Epithelial cell of proximal tubule (primary cell): Measurements from ENCODE around the gene SHROOM3. TPM values are rescaled to one million over a fixed set of nuclear protein-coding genes. Genes with fewer than 3 reads are reported as not detected.

ENCODE experiments used
- DNase-seq: peaks from one replicate; pipeline ENCODE4 v3.0.0-alpha.2; 2011; ENCODE audit warnings: low read depth
- H3K4me3 ChIP-seq: 2 replicates; pipeline ENCODE4 v1.5.1; 2011; ENCODE audit warnings: low read depth, mild to moderate bottlenecking, low read length
- total RNA-seq: library from RNA; depleted of rRNA; stranded (reverse); fragments of >200 nt; gene quantifications from 2 replicates; pipeline ENCODE4 v1.2.3, GENCODE V29; 2015
- TF ChIP-seq, protein P1 (sequence below): conservative IDR thresholded peaks from 2 replicates; pipeline ENCODE4 v1.5.1; 2012; ENCODE audit warnings: low read depth, mild to moderate bottlenecking, low read length

The SHROOM3 gene
- total RNA-seq, 1 donor from 2014 or later, result 109 TPM

DNA sequence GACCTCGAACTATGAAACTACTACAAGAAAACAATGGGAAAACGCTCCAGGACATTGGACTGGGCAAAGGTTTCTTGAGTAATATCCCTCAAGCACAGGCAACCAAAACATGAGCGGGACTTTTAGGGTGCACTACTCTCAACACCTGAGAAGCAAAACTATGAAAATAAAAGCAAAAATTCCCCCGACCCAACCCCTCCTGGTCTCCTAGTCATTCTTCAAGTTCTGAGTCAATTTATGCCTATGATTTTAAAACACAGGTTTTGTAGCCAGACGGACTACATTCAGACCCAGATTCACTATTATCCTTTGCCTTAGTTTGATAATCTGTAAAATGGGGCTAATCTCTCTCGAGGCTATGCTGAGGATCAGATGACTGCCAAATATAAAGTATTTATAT lies 365.9 kb downstream of the SHROOM3 start:
- no peak for DNase-seq
- H3K4me3 ChIP-seq, result no peak overlapping the region
- TF ChIP-seq, protein P1, sequence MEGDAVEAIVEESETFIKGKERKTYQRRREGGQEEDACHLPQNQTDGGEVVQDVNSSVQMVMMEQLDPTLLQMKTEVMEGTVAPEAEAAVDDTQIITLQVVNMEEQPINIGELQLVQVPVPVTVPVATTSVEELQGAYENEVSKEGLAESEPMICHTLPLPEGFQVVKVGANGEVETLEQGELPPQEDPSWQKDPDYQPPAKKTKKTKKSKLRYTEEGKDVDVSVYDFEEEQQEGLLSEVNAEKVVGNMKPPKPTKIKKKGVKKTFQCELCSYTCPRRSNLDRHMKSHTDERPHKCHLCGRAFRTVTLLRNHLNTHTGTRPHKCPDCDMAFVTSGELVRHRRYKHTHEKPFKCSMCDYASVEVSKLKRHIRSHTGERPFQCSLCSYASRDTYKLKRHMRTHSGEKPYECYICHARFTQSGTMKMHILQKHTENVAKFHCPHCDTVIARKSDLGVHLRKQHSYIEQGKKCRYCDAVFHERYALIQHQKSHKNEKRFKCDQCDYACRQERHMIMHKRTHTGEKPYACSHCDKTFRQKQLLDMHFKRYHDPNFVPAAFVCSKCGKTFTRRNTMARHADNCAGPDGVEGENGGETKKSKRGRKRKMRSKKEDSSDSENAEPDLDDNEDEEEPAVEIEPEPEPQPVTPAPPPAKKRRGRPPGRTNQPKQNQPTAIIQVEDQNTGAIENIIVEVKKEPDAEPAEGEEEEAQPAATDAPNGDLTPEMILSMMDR, result no peak

DNA sequence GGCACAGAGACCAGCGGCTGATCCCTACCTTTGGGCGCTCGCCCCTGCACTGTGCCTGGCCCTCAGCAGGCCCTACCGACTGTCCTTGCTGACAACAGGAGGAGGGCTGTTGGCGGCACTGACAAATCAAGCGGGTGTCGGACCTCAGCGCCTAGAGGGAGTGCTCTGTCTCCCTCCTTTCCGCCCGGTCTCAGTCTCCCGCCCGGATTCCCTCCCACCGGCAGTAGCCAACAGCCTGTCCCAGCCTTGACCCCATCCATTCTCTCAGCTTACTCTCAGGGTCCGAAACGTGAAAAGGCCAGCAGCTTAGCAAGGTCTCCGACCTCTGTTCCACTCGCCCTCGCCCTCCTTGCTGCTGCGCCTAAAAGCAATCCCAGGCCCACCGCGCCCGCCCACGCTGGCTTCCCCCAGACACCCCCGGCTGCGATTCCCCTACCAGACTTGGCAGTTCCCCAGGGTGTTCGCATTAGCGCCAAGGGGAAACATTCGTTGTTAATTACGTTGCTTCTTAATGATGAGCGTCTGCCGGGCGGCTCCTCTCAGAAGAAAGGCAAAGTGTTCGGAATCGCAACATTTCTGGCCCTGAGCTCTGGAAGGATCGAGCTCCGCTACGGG lies 366.7 kb downstream of the SHROOM3 start:
- no peak for DNase-seq
- H3K4me3 ChIP-seq, result no peak overlapping the region

DNA sequence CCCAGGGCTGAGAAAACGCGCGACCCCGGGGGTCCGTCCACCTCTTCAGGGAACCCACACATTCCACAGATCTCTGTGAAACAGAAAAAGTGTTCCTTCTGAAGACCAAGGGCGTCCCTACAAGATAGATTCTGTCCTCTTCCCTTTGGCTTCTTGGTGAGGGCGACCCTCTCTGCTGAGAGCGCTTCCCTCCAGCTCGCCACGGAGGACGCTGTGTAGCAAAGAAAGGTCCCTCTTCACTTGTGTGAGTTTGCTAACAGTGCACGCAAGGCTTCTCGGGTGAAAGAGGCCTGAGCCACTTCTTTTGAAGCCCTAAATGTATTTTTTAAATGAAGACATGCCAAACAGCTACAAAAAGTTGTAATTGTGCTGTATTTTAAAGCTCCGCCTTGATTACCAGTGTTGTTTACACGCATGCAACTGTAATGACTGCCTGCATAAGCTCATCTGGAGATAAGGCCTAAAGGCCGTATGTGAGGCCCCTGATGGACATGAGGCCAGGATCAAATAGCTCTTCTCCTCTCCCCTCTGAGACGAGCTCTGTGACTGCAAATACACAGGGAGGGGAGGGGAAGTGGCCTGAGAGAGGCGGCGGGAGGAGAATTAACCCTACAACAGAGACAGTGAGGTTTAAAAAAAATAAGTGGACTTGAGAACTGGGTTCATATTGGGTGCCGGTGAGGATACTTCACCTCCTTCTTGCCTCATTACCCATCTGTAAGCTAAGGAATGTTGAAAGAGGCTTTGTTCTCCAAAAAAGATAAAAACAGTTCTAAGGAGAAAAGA lies 367.4 kb downstream of the SHROOM3 start:
- H3K4me3 ChIP-seq, result no peak overlapping the region
- TF ChIP-seq, protein P1, result no peak
- no peak for DNase-seq

More for the DNA sequence above, 366.7 kb downstream of the SHROOM3 start:
- TF ChIP-seq, protein P1, result no peak

DNA sequence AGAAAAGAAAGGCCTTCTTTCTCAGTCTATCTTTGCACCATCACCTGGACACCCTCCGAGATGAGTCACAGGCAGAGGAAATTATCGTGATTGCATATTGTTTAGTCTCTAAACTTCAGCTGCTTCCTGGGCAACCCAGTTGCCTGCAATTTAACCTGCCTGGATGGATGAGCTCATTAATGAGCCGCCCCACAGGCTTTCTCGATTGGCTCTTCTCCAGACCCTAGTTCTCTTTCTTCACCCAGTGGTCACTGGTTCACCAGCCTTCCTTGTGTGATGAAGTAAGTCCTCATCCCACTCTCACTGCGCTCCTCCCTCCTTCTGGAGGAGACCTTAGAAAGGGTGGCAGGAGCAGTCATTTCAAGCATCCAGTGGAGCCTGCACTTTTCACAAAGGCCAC lies 368.5 kb downstream of the SHROOM3 start:
- TF ChIP-seq, protein P1, result no peak
- DNase-seq, result peak; percentile 72
- no peak overlapping the region for H3K4me3 ChIP-seq

DNA sequence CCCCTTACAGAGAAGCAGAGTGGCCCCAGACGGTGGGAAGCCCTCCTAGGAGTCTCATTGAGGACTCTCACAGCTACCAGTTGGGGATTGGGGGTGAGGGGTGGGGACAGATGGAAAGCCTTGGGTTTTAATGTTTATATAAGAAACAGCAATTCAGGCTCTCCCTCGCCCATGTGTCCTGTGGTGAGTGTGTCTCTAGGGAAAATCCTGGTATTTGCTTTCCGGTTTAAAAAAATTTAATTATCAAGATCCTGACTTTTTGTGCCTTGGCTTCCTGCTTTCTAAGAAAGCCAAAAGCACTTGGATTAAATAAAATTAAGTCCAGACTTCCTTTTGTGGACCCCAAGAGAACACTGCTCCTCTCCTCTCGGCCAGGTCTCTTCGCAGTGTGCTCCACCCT lies 369.1 kb downstream of the SHROOM3 start:
- TF ChIP-seq, protein P1, result no peak
- DNase-seq, result no peak
- no peak overlapping the region for H3K4me3 ChIP-seq

DNA sequence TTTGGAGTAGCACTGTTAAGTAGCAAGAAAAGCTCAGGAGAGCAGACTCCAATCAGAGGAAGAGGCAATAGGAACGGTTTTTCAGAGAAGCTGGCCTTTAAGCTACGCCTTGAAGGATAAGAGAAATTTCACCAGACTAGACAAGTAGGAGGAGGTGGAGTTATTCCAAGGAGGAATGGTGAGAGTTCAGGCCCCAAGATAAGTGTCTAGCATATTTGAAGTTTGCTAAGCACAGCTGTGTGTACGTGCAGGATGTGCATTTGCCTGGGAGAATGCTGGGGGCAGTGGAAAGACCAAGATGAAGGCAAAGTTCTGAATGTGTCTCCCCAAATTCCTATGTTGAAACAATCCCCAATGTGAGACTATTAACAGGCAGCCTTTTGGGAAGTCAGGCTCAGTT lies 371.3 kb downstream of the SHROOM3 start:
- no peak for DNase-seq

More for the DNA sequence above, 371.3 kb downstream of the SHROOM3 start:
- TF ChIP-seq, protein P1, result no peak
- no peak overlapping the region for H3K4me3 ChIP-seq
